PFSK-1 (cell line): Measurements from ENCODE around the gene HOXA6.

Experiments used
- POLR2AphosphoS5 ChIP-seq: IDR thresholded peaks from 2 replicates; pipeline ENCODE4 v1.6.1; 2012; ENCODE audit warnings: low read depth, mild to moderate bottlenecking, control low read depth, low read length, moderate library complexity
- REST ChIP-seq, 2 experiments: IDR thresholded peaks; 2 replicates each; pipeline versions ENCODE4 v1.6.1 to v1.8.0; 2011 to 2012; ENCODE audit warnings: low read depth in 2 of 2, low read length in 2 of 2, control low read depth in 1 of 2, inconsistent platforms in 1 of 2, mild to moderate bottlenecking in 1 of 2, moderate library complexity in 1 of 2; ENCODE audit not compliant: insufficient read depth in 1 of 2
- SIN3A ChIP-seq: IDR thresholded peaks from 2 replicates; pipeline ENCODE4 v1.6.1; 2012; ENCODE audit warnings: mild to moderate bottlenecking, low read length, moderate library complexity, borderline replicate concordance; ENCODE audit not compliant: insufficient read depth
- TAF1 ChIP-seq: IDR thresholded peaks from 2 replicates; pipeline ENCODE4 v1.6.1; 2012; ENCODE audit warnings: low read length, control low read depth, borderline replicate concordance; ENCODE audit not compliant: insufficient read depth

- no peak for TF ChIP-seq TAF1
- no peak for TF ChIP-seq POLR2AphosphoS5
- no peak for TF ChIP-seq SIN3A
- TF ChIP-seq REST (IDR thresholded peaks at IDR 0.05; ENCODE audit: insufficient read depth in 1 of 2, low read depth in 2 of 2, low read length in 2 of 2) = no peak
Measured at GRCh38 chr7:27151931-27152815, 4.6 kb upstream of the HOXA6 start, which contains the start of gene HOXA3.
